Cerebellar nuclear complex (tissue), 1 donor: ENCODE results near the gene FLOT2.
A peak's percentile ranks its signal among the peaks of the same experiment; 100 is the strongest.
"Not testable (repeated sequence)": the region's sequence is repeated elsewhere in the genome, so short reads cannot be mapped to it uniquely, and the experiment has no call there.

Source experiments
- DNase-seq, 2 experiments: peaks; one replicate each; lab custom pipeline; 2025; lab: John Stamatoyannopoulos, UW

Gene FLOT2

GRCh38 chr17:28873839-28874238, 23.7 kb downstream of the FLOT2 start:
- no peak for DNase-seq

GRCh38 chr17:28871056-28871579, 26.4 kb downstream of the FLOT2 start:
- DNase-seq, result no peak

- DNase-seq, result no peak
Measured at GRCh38 chr17:28867276-28867675, 30.3 kb downstream of the FLOT2 start.

GRCh38 chr17:28865946-28866752, 31.4 kb downstream of the FLOT2 start:
- no peak for DNase-seq

GRCh38 chr17:28864991-28865849, 32.3 kb downstream of the FLOT2 start:
- no peak for DNase-seq

GRCh38 chr17:28863953-28864352, 33.6 kb downstream of the FLOT2 start:
- DNase-seq, result no peak

- no peak for DNase-seq
Measured at GRCh38 chr17:28862561-28862960, 35.0 kb downstream of the FLOT2 start.

- DNase-seq, result no peak
Measured at GRCh38 chr17:28861393-28862203, 35.9 kb downstream of the FLOT2 start.

GRCh38 chr17:28860363-28860808, 37.1 kb downstream of the FLOT2 start:
- no peak for DNase-seq

- DNase-seq, result no peak
Measured at GRCh38 chr17:28858801-28859355, 38.7 kb downstream of the FLOT2 start.

GRCh38 chr17:28857905-28858800, 39.4 kb downstream of the FLOT2 start:
- no peak for DNase-seq

GRCh38 chr17:28856028-28856574, 41.4 kb downstream of the FLOT2 start:
- no peak for DNase-seq

GRCh38 chr17:28855336-28855679, 42.2 kb downstream of the FLOT2 start:
- no peak for DNase-seq

- peak; percentile 60 to 78 for DNase-seq
Measured at GRCh38 chr17:28854457-28855335, 42.8 kb downstream of the FLOT2 start, which contains the start of gene ERAL1. Gene ERAL1, plus strand, starts transcription at chr17:28855016. Its CDS starts 19 bp downstream, at chr17:28855035.

GRCh38 chr17:28853295-28853694, 44.2 kb downstream of the FLOT2 start:
- no peak for DNase-seq

- no peak for DNase-seq
Measured at GRCh38 chr17:28849281-28849680, 48.3 kb downstream of the FLOT2 start.

- not testable (repeated sequence) for DNase-seq
Measured at GRCh38 chr17:28848667-28849066, 48.9 kb downstream of the FLOT2 start.

GRCh38 chr17:28846699-28847098, 50.8 kb downstream of the FLOT2 start:
- DNase-seq, result not testable (repeated sequence)

- DNase-seq, result no peak
Measured at GRCh38 chr17:28846231-28846630, 51.3 kb downstream of the FLOT2 start.
